MM.1S (cell line): ENCODE results near the gene IPO11.

Experiments
- DNase-seq: peaks from one replicate; pipeline ENCODE4 v3.0.0-alpha.2; 2015
- H2AFZ ChIP-seq: fragments of 300-600 bp; sonication (generic); 2 replicates; pipeline ENCODE4 v1.6.0; 2016; ENCODE audit warnings: antibody characterized with exemption, low read length
- H3F3A ChIP-seq: fragments of 300-600 bp; sonication (generic); 2 replicates; pipeline ENCODE4 v1.6.1; 2016; ENCODE audit warnings: mild to moderate bottlenecking, antibody characterized with exemption, low read length, moderate library complexity, mixed read lengths; ENCODE audit not compliant: insufficient read depth
- H3K27ac ChIP-seq: fragments of 300-600 bp; sonication (generic); 2 replicates; pipeline ENCODE4 v1.5.1; 2016; ENCODE audit warnings: mild to moderate bottlenecking, low read length
- H3K27me3 ChIP-seq: fragments of 300-600 bp; sonication (generic); replicated peaks from 2 replicates; pipeline ENCODE4 v1.6.0; 2016; ENCODE audit warnings: low read length; ENCODE audit not compliant: insufficient read depth
- H3K36me3 ChIP-seq: fragments of 300-600 bp; sonication (generic); replicated peaks from 2 replicates; pipeline ENCODE4 v1.6.1; 2016; ENCODE audit warnings: mild to moderate bottlenecking, low read length, mixed read lengths; ENCODE audit not compliant: insufficient read depth
- H3K4me1 ChIP-seq: fragments of 300-600 bp; sonication (generic); 2 replicates; pipeline ENCODE4 v1.6.1; 2016; ENCODE audit warnings: low read length, mixed read lengths
- H3K4me2 ChIP-seq: fragments of 300-600 bp; sonication (generic); 2 replicates; pipeline ENCODE4 v1.6.0; 2016; ENCODE audit warnings: low read depth, low read length
- H3K4me3 ChIP-seq: fragments of 300-600 bp; sonication (generic); 2 replicates; pipeline ENCODE4 v1.5.1; 2016; ENCODE audit warnings: low read length, mixed read lengths
- H3K79me2 ChIP-seq: fragments of 300-600 bp; sonication (generic); 2 replicates; pipeline ENCODE4 v1.6.1; 2016; ENCODE audit warnings: mixed run types, low read length, mixed read lengths
- H3K9ac ChIP-seq: fragments of 300-600 bp; sonication (generic); 2 replicates; pipeline ENCODE4 v1.6.1; 2016; ENCODE audit warnings: low read length, mixed read lengths
- H3K9me2 ChIP-seq: fragments of 300-600 bp; sonication (generic); replicated peaks from 2 replicates; pipeline ENCODE4 v1.6.1; 2016; ENCODE audit warnings: mild to moderate bottlenecking, low read length, mixed read lengths; ENCODE audit not compliant: insufficient read depth
- H3K9me3 ChIP-seq: fragments of 300-600 bp; sonication (generic); replicated peaks from 2 replicates; pipeline ENCODE4 v1.6.1; 2016; ENCODE audit warnings: mild to moderate bottlenecking, low read length, mixed read lengths; ENCODE audit not compliant: insufficient read depth
- H4K20me1 ChIP-seq: fragments of 300-600 bp; sonication (generic); 2 replicates; pipeline ENCODE4 v1.6.1; 2016; ENCODE audit warnings: mild to moderate bottlenecking, low read length, moderate library complexity, mixed read lengths; ENCODE audit not compliant: insufficient read depth
- EZH2 ChIP-seq: fragments of 300-600 bp; sonication (generic); optimal IDR thresholded peaks from 2 replicates; pipeline ENCODE3; 2017; ENCODE audit warnings: low read depth, mild to moderate bottlenecking, antibody characterized with exemption, low read length, mixed read lengths
- EZH2phosphoT487 ChIP-seq: fragments of 300-600 bp; sonication (generic); IDR thresholded peaks from 2 replicates; pipeline ENCODE4 v1.6.1; 2018; ENCODE audit warnings: antibody characterized with exemption, low read length
- TF ChIP-seq, protein P1 (sequence below): fragments of 300-600 bp; sonication (generic); IDR thresholded peaks from 2 replicates; pipeline ENCODE4 v1.5.1; 2016; ENCODE audit warnings: antibody characterized with exemption, low read length, mixed read lengths

Gene IPO11

GRCh38 chr5:62627121-62627520, 214.6 kb downstream of the IPO11 start:
- no peaks in the 10 kb centered on the region for H3K27me3 ChIP-seq
- H3K9me2 ChIP-seq, result no peaks in the 10 kb centered on the region
- peaks cover 47% of the 10 kb centered on the region for H3K4me1 ChIP-seq
- no peaks in the 10 kb centered on the region for H3K36me3 ChIP-seq
- no peak overlapping the region for H3K4me3 ChIP-seq
- H3K4me2 ChIP-seq, result peak overlapping the region; percentile 40; the same call in 1 of the 2 replicates
- TF ChIP-seq EZH2 (no peak), EZH2phosphoT487 (no peak)
- TF ChIP-seq, protein P1, sequence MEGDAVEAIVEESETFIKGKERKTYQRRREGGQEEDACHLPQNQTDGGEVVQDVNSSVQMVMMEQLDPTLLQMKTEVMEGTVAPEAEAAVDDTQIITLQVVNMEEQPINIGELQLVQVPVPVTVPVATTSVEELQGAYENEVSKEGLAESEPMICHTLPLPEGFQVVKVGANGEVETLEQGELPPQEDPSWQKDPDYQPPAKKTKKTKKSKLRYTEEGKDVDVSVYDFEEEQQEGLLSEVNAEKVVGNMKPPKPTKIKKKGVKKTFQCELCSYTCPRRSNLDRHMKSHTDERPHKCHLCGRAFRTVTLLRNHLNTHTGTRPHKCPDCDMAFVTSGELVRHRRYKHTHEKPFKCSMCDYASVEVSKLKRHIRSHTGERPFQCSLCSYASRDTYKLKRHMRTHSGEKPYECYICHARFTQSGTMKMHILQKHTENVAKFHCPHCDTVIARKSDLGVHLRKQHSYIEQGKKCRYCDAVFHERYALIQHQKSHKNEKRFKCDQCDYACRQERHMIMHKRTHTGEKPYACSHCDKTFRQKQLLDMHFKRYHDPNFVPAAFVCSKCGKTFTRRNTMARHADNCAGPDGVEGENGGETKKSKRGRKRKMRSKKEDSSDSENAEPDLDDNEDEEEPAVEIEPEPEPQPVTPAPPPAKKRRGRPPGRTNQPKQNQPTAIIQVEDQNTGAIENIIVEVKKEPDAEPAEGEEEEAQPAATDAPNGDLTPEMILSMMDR, result no peak
- H3K79me2 ChIP-seq, result no peaks in the 10 kb centered on the region
- DNase-seq, result peak; percentile 45
- peaks cover 24% of the 10 kb centered on the region for H3F3A ChIP-seq
- peak overlapping the region; percentile 50 for H3K9ac ChIP-seq
- H2AFZ ChIP-seq, result peak overlapping the region; percentile 35
- no peaks in the 10 kb centered on the region for H4K20me1 ChIP-seq
- peak overlapping the region; percentile 91 for H3K27ac ChIP-seq
- H3K9me3 ChIP-seq, result no peaks in the 10 kb centered on the region

GRCh38 chr5:62627901-62628300, 215.3 kb downstream of the IPO11 start:
- Histone ChIP-seq H3K27ac (peak overlapping the region; percentile 91), H3K4me3 (no peak overlapping the region), H3K36me3 (no peaks in the 10 kb centered on the region), H2AFZ (no peak overlapping the region), H3K27me3 (no peaks in the 10 kb centered on the region), H3K9me2 (no peaks in the 10 kb centered on the region), H3K79me2 (no peaks in the 10 kb centered on the region), H3F3A (peaks cover 24% of the 10 kb centered on the region), H3K4me1 (peaks cover 48% of the 10 kb centered on the region), H3K9me3 (no peaks in the 10 kb centered on the region), H3K4me2 (peak overlapping the region; percentile 40), H4K20me1 (no peaks in the 10 kb centered on the region), H3K9ac (peak overlapping the region; percentile 50; the same call in 1 of the 2 replicates)
- TF ChIP-seq EZH2phosphoT487, result no peak
- TF ChIP-seq, protein P1, result no peak
- no peak for TF ChIP-seq EZH2
- peak; percentile 91 for DNase-seq

DNA sequence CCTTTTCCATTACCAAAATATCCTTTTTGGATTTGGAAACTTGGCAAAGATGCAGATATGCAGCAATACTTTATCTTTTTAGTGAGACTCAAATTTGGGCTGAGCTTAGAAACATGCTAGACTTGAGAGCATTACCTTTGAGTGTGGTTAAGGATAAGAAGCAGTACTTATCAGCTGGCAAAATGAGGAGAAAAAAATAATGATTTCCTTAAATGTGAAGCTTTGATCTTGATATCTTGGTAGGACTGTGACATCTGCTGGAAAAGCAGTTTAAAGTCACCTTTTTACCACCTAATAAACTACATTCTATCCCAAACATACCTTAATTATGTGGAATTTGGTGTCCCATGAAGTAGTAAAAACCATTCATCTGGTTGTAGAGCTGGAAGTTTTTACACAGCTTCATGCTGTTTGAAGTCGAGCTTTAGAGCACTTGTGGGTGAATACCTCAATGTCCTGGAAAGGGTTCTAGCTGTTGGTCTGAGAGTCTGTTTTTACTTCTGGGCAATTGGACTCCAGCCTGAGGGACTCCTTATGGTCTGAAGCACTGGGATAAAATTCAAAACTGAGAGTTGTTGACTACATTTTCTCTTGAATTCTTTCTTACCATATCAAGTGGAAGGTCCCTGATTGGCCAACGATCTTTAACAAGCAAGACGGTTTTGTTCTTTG, 219.5 kb downstream of the IPO11 start:
- Histone ChIP-seq H3K27me3 (no peaks in the 10 kb centered on the region), H3K9ac (no peak overlapping the region), H3K9me3 (no peaks in the 10 kb centered on the region), H3K9me2 (no peaks in the 10 kb centered on the region), H3K4me1 (peaks cover 45% of the 10 kb centered on the region), H3K4me3 (no peak overlapping the region), H3K79me2 (no peaks in the 10 kb centered on the region), H3F3A (peaks cover 16% of the 10 kb centered on the region), H3K27ac (no peak overlapping the region), H3K36me3 (no peaks in the 10 kb centered on the region), H2AFZ (no peak overlapping the region), H4K20me1 (no peaks in the 10 kb centered on the region), H3K4me2 (no peak overlapping the region)
- TF ChIP-seq EZH2phosphoT487, result no peak
- TF ChIP-seq, protein P1, result no peak
- no peak for TF ChIP-seq EZH2
- peak; percentile 44 for DNase-seq
